ENCODE data around the gene OLFML3.
"Not testable (repeated sequence)": the region's sequence is repeated elsewhere in the genome, so short reads cannot be mapped to it uniquely, and the experiment has no call there.

GRCh38 chr1:114006825-114007224, 27.6 kb downstream of the OLFML3 start:
- TF ChIP-seq TBP (IDR thresholded peaks at IDR 0.05; ENCODE audit: low read depth, low read length); EZH2 (IDR thresholded peaks at IDR 0.05; ENCODE audit: low read depth, low read length, severe bottlenecking); GTF2F1 (IDR thresholded peaks at IDR 0.05; ENCODE audit: borderline replicate concordance, low read depth, low read length); RNF2 (IDR thresholded peaks at IDR 0.05; ENCODE audit: borderline replicate concordance, low read depth, low read length, missing control alignments, poor library complexity, severe bottlenecking); NANOG (IDR thresholded peaks at IDR 0.05; ENCODE audit: insufficient read depth, low read depth, low read length, poor library complexity, severe bottlenecking); RAD21 (IDR thresholded peaks at IDR 0.05 in 1 of 2, conservative IDR thresholded peaks at IDR 0.05 in 1 of 2; ENCODE audit: low read depth in 2 of 2, low read length in 2 of 2); CTCF (IDR thresholded peaks at IDR 0.05; ENCODE audit: control extremely low read depth in 1 of 3, insufficient read depth in 1 of 3, low read depth in 1 of 3, low read length in 3 of 3); EP300 (IDR thresholded peaks at IDR 0.05; ENCODE audit: borderline replicate concordance in 1 of 2, low read depth in 2 of 2, low read length in 2 of 2): not testable (repeated sequence)

Measured in H1 (cell line).